H1 (cell line): ENCODE data around the gene TNS3. TPM values are rescaled to one million over a fixed set of nuclear protein-coding genes. Genes with fewer than 3 reads are reported as not detected.

ENCODE experiments used
- CTCF ChIA-PET: fragments of 300-600 bp; sonication (Branson Sonifier 250); formaldehyde crosslinking; loops from one replicate; lab custom pipeline; 2021; ENCODE audit not compliant: partially characterized antibody; lab: Charles Lee
- POLR2A ChIA-PET: fragments of 300-600 bp; sonication (Branson Sonifier 250); formaldehyde crosslinking; loops from one replicate; lab custom pipeline; 2021; ENCODE audit warnings: inconsistent platforms; ENCODE audit not compliant: partially characterized antibody; lab: Charles Lee
- DNase-seq, 2 experiments: peaks; one replicate each; pipeline versions ENCODE4 v3.0.0 to v3.0.0-alpha.2; 2010 to 2022; ENCODE audit warnings: low spot score in 2 of 2, low read depth in 1 of 2, mixed read lengths in 1 of 2
- FAIRE-seq: peaks from 2 replicates; lab custom pipeline; 2011; peaks lifted over from hg19 to GRCh38; lab: Jason Lieb, UNC
- H2AFZ ChIP-seq: 2 replicates; pipeline ENCODE4 v1.8.1; 2012; ENCODE audit warnings: low read length, inconsistent platforms
- H2AK5ac ChIP-seq: 2 replicates; pipeline ENCODE4 v1.6.1; 2013; ENCODE audit warnings: low read depth, low read length
- H2BK120ac ChIP-seq: replicated peaks from 2 replicates; pipeline ENCODE3; 2013; ENCODE audit warnings: low read depth, low read length, inconsistent platforms
- H2BK12ac ChIP-seq: 2 replicates; pipeline ENCODE4 v1.6.1; 2013; ENCODE audit warnings: low read depth, low read length
- H2BK15ac ChIP-seq: 2 replicates; pipeline ENCODE4 v1.6.1; 2013; ENCODE audit warnings: low read length
- H2BK20ac ChIP-seq: 2 replicates; pipeline ENCODE4 v1.6.1; 2013; ENCODE audit warnings: low read length
- H2BK5ac ChIP-seq: 2 replicates; pipeline ENCODE4 v1.6.1; 2013; ENCODE audit warnings: low read depth, low read length
- H3K14ac ChIP-seq: 2 replicates; pipeline ENCODE4 v1.6.1; 2013; ENCODE audit warnings: inconsistent platforms; ENCODE audit not compliant: insufficient read length
- H3K18ac ChIP-seq: 2 replicates; pipeline ENCODE4 v1.6.1; 2013; ENCODE audit warnings: low read length; ENCODE audit errors: extremely low read depth
- H3K23ac ChIP-seq: 2 replicates; pipeline ENCODE4 v1.6.1; 2013; ENCODE audit warnings: inconsistent platforms; ENCODE audit not compliant: insufficient read length
- H3K23me2 ChIP-seq: 2 replicates; pipeline ENCODE4 v1.6.1; 2013; ENCODE audit warnings: low read depth, low read length
- H3K27ac ChIP-seq: 2 replicates; pipeline ENCODE4 v1.6.1; 2011; ENCODE audit warnings: low read depth, low read length, inconsistent platforms
- H3K27me3 ChIP-seq, 4 experiments: replicated peaks in 1 of 4; 1 replicate in 1 of 4; 2 replicates in 3 of 4; pipeline versions ENCODE4 v1.6.1 to v1.8.1; 2011 to 2013; ENCODE audit warnings: low read length in 3 of 4, mild to moderate bottlenecking in 3 of 4, inconsistent platforms in 2 of 4, mixed read lengths in 2 of 4, moderate library complexity in 1 of 4; ENCODE audit not compliant: control insufficient read depth in 3 of 4, insufficient read depth in 3 of 4; ENCODE audit errors: extremely low read depth in 1 of 4
- H3K36me3 ChIP-seq, 4 experiments: 2 replicates each; pipeline versions ENCODE4 v1.6.1 to v1.8.1; 2011 to 2013; ENCODE audit warnings: mild to moderate bottlenecking in 4 of 4, low read length in 3 of 4, moderate library complexity in 2 of 4, control low read depth in 1 of 4, inconsistent platforms in 1 of 4; ENCODE audit not compliant: insufficient read depth in 4 of 4, control insufficient read depth in 2 of 4
- H3K4ac ChIP-seq: replicated peaks from 2 replicates; pipeline ENCODE3; 2013; ENCODE audit warnings: low read length, low read depth, mixed read lengths, inconsistent platforms; ENCODE audit not compliant: insufficient read length
- H3K4me1 ChIP-seq, 4 experiments: replicated peaks in 1 of 4; 1 replicate in 1 of 4; 2 replicates in 3 of 4; pipeline versions ENCODE4 v1.6.1 to v1.8.1; 2011 to 2013; ENCODE audit warnings: low read length in 3 of 4, inconsistent platforms in 2 of 4, mixed read lengths in 1 of 4; ENCODE audit not compliant: insufficient read depth in 4 of 4, control insufficient read depth in 3 of 4
- H3K4me2 ChIP-seq, 2 experiments: 2 replicates each; pipeline versions ENCODE4 v1.6.1 to v1.8.1; 2011 to 2013; ENCODE audit warnings: low read depth in 2 of 2, low read length in 2 of 2, control low read depth in 1 of 2, inconsistent platforms in 1 of 2, mild to moderate bottlenecking in 1 of 2; ENCODE audit not compliant: insufficient read depth in 1 of 2
- H3K4me3 ChIP-seq, 4 experiments: fragments of 200-600, 300-600 bp in 1 of 4; sonication (generic), shearing (Covaris generic), sonication (Bioruptor Twin) in 1 of 4; 2 replicates each; pipeline versions ENCODE4 v1.5.1 to v1.8.1; 2011 to 2016; ENCODE audit warnings: low read length in 4 of 4, low read depth in 3 of 4, control low read depth in 2 of 4, inconsistent platforms in 2 of 4, mild to moderate bottlenecking in 2 of 4, mixed read lengths in 1 of 4, moderate library complexity in 1 of 4; ENCODE audit not compliant: insufficient read depth in 2 of 4; ENCODE audit errors: extremely low read depth in 1 of 4
- H3K56ac ChIP-seq: replicated peaks from 2 replicates; pipeline ENCODE3; 2013; ENCODE audit warnings: low read depth, mild to moderate bottlenecking, mixed read lengths, low read length, inconsistent platforms; ENCODE audit not compliant: insufficient read length
- H3K79me1 ChIP-seq: 2 replicates; pipeline ENCODE4 v1.6.1; 2013; ENCODE audit warnings: low read depth, low read length, control low read depth
- H3K79me2 ChIP-seq, 2 experiments: 2 replicates each; pipeline versions ENCODE4 v1.6.1 to v1.8.1; 2012 to 2013; ENCODE audit warnings: low read length in 2 of 2, mild to moderate bottlenecking in 2 of 2, inconsistent platforms in 1 of 2; ENCODE audit not compliant: insufficient read depth in 2 of 2, control insufficient read depth in 1 of 2
- H3K9ac ChIP-seq, 4 experiments: replicated peaks in 1 of 4; 1 replicate in 1 of 4; 2 replicates in 3 of 4; pipeline versions ENCODE4 v1.6.1 to v1.8.1; 2011 to 2013; ENCODE audit warnings: low read depth in 3 of 4, low read length in 3 of 4, control low read depth in 2 of 4, mild to moderate bottlenecking in 2 of 4, moderate library complexity in 2 of 4, inconsistent platforms in 1 of 4; ENCODE audit errors: extremely low read depth in 1 of 4
- H3K9me3 ChIP-seq, 2 experiments: 2 replicates each; pipeline versions ENCODE4 v1.6.1 to v1.8.1; 2012 to 2013; ENCODE audit warnings: mild to moderate bottlenecking in 2 of 2, moderate library complexity in 2 of 2, control low read depth in 1 of 2, inconsistent platforms in 1 of 2, low read depth in 1 of 2, low read length in 1 of 2, mixed read lengths in 1 of 2; ENCODE audit not compliant: insufficient read depth in 2 of 2
- H4K20me1 ChIP-seq, 2 experiments: replicated peaks in 1 of 2; 2 replicates each; pipeline versions ENCODE3 to v1.8.1; 2011 to 2013; ENCODE audit warnings: inconsistent platforms in 2 of 2, low read length in 2 of 2, mild to moderate bottlenecking in 1 of 2; ENCODE audit not compliant: insufficient read depth in 2 of 2, control insufficient read depth in 1 of 2
- H4K5ac ChIP-seq: 2 replicates; pipeline ENCODE4 v1.6.1; 2013; ENCODE audit warnings: low read length, low read depth, mixed read lengths, inconsistent platforms; ENCODE audit not compliant: insufficient read length
- H4K8ac ChIP-seq: 2 replicates; pipeline ENCODE4 v1.8.0; 2013; ENCODE audit warnings: mild to moderate bottlenecking, moderate library complexity, low read length, inconsistent platforms; ENCODE audit not compliant: insufficient read depth; ENCODE audit errors: extremely low read depth
- H4K91ac ChIP-seq: replicated peaks from 2 replicates; pipeline ENCODE3; 2013; ENCODE audit warnings: low read length, mixed read lengths, inconsistent platforms; ENCODE audit not compliant: insufficient read length
- BACH1 ChIP-seq: IDR thresholded peaks from 2 replicates; pipeline ENCODE4 v1.6.1; 2012; ENCODE audit warnings: low read length, improper control_type of control experiment
- CHD1 ChIP-seq: IDR thresholded peaks from 2 replicates; pipeline ENCODE4 v1.6.1; 2012; ENCODE audit warnings: low read depth, low read length, improper control_type of control experiment
- EP300 ChIP-seq, 2 experiments: IDR thresholded peaks; 1 replicate in 1 of 2; 2 replicates in 1 of 2; pipeline ENCODE4 v1.6.1; 2011 to 2012; ENCODE audit warnings: low read depth in 2 of 2, low read length in 2 of 2, mild to moderate bottlenecking in 2 of 2, borderline replicate concordance in 1 of 2, inconsistent platforms in 1 of 2, moderate library complexity in 1 of 2
- GABPA ChIP-seq: IDR thresholded peaks from 2 replicates; pipeline ENCODE4 v1.6.1; 2011; ENCODE audit warnings: mild to moderate bottlenecking, low read length, moderate library complexity, borderline replicate concordance; ENCODE audit not compliant: insufficient read depth
- KDM4A ChIP-seq: IDR thresholded peaks from one replicate; pipeline ENCODE4 v1.7.1; 2012; ENCODE audit warnings: low read depth, mild to moderate bottlenecking, moderate library complexity, low read length, inconsistent platforms; ENCODE audit not compliant: severe bottlenecking
- MAFK ChIP-seq: IDR thresholded peaks from 2 replicates; pipeline ENCODE4 v1.6.1; 2012; ENCODE audit warnings: low read depth, mild to moderate bottlenecking, improper control_type of control experiment, low read length
- RAD21 ChIP-seq, 2 experiments: IDR thresholded peaks in 1 of 2; conservative IDR thresholded peaks in 1 of 2; 2 replicates each; pipeline ENCODE4 v1.6.1; 2011; ENCODE audit warnings: low read depth in 2 of 2, low read length in 2 of 2, improper control_type of control experiment in 1 of 2, inconsistent platforms in 1 of 2, mild to moderate bottlenecking in 1 of 2, moderate library complexity in 1 of 2
- SUZ12 ChIP-seq: fragments of 200-600 bp; sonication (generic); IDR thresholded peaks from 2 replicates; pipeline ENCODE4 v1.6.1; 2012; ENCODE audit warnings: mild to moderate bottlenecking, inconsistent platforms, low read length, moderate library complexity, mixed read lengths
- WGBS, 2 experiments: shearing (Covaris generic) in 1 of 2; methylation state at CpG; one replicate each; pipeline versions ENCODE4 v1.1.6 to v1.1.7; 2013 to 2015; ENCODE audit warnings: low lambda C conversion rate in 2 of 2, mixed read lengths in 2 of 2, inconsistent platforms in 1 of 2, low coverage in 1 of 2, missing lambda C conversion rate in 1 of 2; ENCODE audit not compliant: insufficient replicate concordance in 2 of 2, insufficient coverage in 1 of 2, insufficient read length in 1 of 2; ENCODE audit errors: extremely low coverage in 1 of 2, missing lambda C conversion rate in 1 of 2; 5-methylcytosine and 5-hydroxymethylcytosine counted together
- polyA plus RNA-seq, 7 experiments: library from polyadenylated mRNA; depleted of rRNA in 3 of 7; stranded (reverse) in 5 of 7; unstranded in 2 of 7; fragments of >200 nt in 5 of 7; fragments of 200-250 nt in 2 of 7; gene quantifications; 1 replicate in 5 of 7; 2 replicates in 1 of 7; 4 replicates in 1 of 7; pipeline versions ENCODE4 v1.2.1 to v1.2.3, GENCODE V29; 2011 to 2013; ENCODE audit warnings: missing spikeins in 2 of 7, mixed read lengths in 2 of 7
- total RNA-seq: library from RNA; stranded (reverse); fragmentation: NEBNext Ultra II Directional; extraction: Animal tissue kit (Norgen Biotek cat#: 25700); gene quantifications from 2 replicates; pipeline ENCODE4 v1.2.1, GENCODE V29; 2021

Gene TNS3
- total and polyA plus RNA-seq, 2 of the 8 experiments (the other 6 are each of a cell fraction or from before 2014, with no cell fraction given), result 11.9 to 24.2 TPM

GRCh38 chr7:47394216-47394615 is 187.7 kb downstream of the TNS3 start:
- H2BK12ac ChIP-seq, result no peak overlapping the region
- no peaks in the 10 kb centered on the region; the same call in 1 of the 2 replicates for H3K79me1 ChIP-seq
- no peaks in the 10 kb centered on the region for H3K9me3 ChIP-seq
- H3K23me2 ChIP-seq, result no peaks in the 10 kb centered on the region
- H3K23ac ChIP-seq, result no peak overlapping the region
- POLR2A ChIA-PET, result interaction anchor here (0.8 kb wide), 1 partner anchor 15 kb away, joined by 4 read pairs; no protein-coding TSS in a partner anchor
- no peaks in the 10 kb centered on the region for H3K4me1 ChIP-seq
- H2BK120ac ChIP-seq, result no peak overlapping the region
- H2BK20ac ChIP-seq, result no peak overlapping the region
- H3K27ac ChIP-seq, result no peak overlapping the region
- CTCF ChIA-PET, result no interaction called here
- no peak overlapping the region for H3K14ac ChIP-seq
- no peaks in the 10 kb centered on the region for H3K27me3 ChIP-seq
- no peak overlapping the region for H2BK5ac ChIP-seq
- H4K20me1 ChIP-seq, result peaks cover 0 to 2% of the 10 kb centered on the region in 2 experiments
- no peak overlapping the region for H4K5ac ChIP-seq
- TF ChIP-seq EP300 (IDR thresholded peaks at IDR 0.05; ENCODE audit: borderline replicate concordance in 1 of 2, low read depth in 2 of 2, low read length in 2 of 2), result no peak
- no peak for TF ChIP-seq KDM4A
- no peak for TF ChIP-seq RAD21 (IDR thresholded peaks at IDR 0.05 in 1 of 2, conservative IDR thresholded peaks at IDR 0.05 in 1 of 2; ENCODE audit: low read depth in 2 of 2, low read length in 2 of 2)
- no peak for TF ChIP-seq CHD1
- no peak for TF ChIP-seq SUZ12
- TF ChIP-seq GABPA, result no peak
- TF ChIP-seq MAFK, result no peak
- no peak for TF ChIP-seq BACH1
- TF ChIP-seq, all 59 proteins: peak for 0
- Histone ChIP-seq H4K91ac (no peak overlapping the region), H3K4me2 (no peak overlapping the region), H2AK5ac (no peak overlapping the region), H3K18ac (no peak overlapping the region), H3K79me2 (no peaks in the 10 kb centered on the region), H4K8ac (no peak overlapping the region), H2BK15ac (no peak overlapping the region), H3K36me3 (peaks cover 3 to 22% (median 6%) of the 10 kb centered on the region in 4 experiments; a peak in 5 of 8 replicates), H3K4ac (no peak overlapping the region), H3K56ac (no peak overlapping the region), H3K9ac (no peak overlapping the region), H3K4me3 (no peak overlapping the region), H2AFZ (no peak overlapping the region)
- FAIRE-seq, result no peak
- 95% methylated on average over 6 of the region's 6 CpGs; no CpG with 5 or more reads in 1 of the 2 experiments for WGBS, 2 experiments
- no peak for DNase-seq
